Central memory CD4-positive, alpha-beta T cell (primary cell): ENCODE measurements around the gene PP2D1.
"Not testable (repeated sequence)": the region's sequence is repeated elsewhere in the genome, so short reads cannot be mapped to it uniquely, and the experiment has no call there.

Source experiments
- DNase-seq: peaks from one replicate; pipeline ENCODE4 v3.0.0; 2022

PP2D1 gene

DNA sequence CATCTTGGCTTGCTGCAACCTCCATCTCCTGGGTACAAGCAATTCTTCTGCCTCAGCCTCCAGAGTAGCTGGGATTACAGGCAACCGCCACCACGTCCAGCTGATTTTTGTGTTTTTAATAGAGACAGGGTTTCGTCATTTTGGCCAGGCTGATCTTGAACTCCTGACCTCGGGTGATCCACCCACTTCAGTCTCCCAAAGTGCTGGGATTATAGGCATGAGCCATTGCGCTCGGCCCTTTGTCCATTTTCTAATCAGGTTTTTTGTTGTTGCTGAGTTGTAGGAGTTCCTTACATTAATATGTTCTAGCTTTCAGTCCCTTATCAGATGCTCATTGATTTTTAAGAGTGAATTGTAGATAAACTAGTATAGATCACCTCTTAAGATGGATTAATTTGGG lies 44.9 kb downstream of the PP2D1 start:
- no peak for DNase-seq

DNA sequence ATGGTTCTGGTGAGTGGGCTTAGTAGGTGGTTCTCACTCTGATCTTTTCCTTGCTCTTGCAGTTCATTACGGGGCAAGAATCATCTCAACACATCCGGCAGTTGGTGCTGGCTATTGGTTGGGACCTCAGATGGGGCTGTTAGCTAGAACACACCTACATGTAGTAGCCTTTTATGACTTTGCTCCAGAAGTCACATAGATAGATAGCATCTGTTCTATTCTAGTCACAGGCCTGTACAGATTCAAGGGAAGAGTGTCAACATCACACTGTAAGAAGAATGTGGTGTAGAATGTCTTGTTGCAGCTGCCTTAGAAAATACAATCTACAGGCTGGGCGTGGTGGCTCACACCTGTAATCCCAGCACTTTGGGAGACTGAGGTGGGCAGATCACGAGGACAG lies 50.1 kb downstream of the PP2D1 start:
- DNase-seq = no peak

DNA sequence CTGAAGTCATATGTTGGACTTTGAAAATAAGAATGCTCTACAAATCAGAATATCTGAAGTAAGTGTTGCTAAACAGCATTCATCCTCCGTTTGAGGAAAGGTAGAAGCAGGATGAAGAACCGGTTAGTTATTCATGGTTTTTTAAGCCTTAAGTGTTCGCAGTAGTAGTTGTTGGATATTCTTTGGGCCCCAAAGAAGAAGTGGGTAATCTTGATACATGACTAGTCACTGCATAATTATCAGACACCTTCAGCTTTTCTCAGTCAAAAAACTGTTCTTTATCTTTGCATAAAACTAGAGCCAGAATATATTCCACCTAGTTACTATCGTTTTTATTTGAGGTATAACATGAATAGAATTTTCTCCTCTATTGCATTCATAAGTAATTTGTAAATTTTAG lies 51.4 kb downstream of the PP2D1 start:
- no peak for DNase-seq

DNA sequence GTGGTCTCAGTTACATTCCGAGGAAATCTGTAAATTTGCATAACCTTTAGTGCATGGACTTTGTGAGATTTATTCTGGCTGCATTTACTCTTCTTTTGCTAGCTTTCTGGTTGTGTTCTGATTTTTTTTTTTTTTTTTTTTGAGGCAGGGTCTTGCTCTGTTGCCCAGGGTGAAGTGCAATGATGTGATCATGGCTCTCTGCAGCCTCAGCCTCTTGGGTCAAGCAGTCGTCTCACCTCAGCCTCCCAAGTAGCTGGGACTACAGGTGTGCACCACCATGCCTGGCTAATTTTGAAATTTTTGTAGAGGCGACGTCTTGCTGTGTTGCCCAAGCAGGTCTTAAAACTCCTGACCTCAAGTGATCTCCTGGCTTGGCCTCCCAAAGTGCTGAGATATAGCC lies 52.6 kb downstream of the PP2D1 start:
- DNase-seq = no peak

DNA sequence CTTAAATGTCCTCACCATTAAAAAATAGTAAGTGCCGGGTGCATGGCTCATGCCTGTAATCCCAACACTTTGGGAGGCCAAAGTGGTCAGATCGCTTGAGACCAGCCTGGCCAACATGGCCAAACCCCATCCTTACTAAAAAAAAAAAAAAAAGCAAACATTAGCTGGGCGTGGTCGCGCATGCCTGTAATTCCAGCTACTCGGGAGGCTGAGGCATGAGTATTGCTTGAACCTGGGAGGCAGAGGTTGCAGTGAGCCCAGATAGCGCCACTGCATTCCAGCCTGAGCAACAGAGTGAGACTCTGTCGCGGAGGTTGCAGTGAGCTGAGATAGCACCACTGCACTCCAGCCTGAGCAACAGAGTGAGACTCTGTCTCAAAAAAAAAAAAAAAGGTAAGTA lies 54.7 kb downstream of the PP2D1 start:
- DNase-seq = not testable (repeated sequence)

DNA sequence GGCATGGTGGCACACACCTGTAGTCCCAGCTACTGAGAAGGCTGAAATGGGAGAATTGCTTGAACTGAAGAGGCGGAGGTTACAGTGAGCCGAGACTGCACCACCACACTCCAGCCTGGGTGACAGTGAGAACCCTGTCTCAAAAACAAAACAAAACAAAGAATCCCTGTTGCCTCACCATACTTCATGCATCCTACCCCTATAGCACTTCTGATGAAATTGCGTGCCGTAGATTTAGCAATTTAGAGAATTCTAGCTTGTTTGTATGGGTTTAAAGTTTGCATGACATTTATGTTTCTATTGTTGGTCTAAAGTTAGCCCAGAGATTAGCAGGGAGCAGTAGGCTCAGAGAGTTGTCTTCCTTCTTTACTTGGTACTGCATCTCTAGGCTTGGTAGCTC lies 57.4 kb downstream of the PP2D1 start:
- no peak for DNase-seq

DNA sequence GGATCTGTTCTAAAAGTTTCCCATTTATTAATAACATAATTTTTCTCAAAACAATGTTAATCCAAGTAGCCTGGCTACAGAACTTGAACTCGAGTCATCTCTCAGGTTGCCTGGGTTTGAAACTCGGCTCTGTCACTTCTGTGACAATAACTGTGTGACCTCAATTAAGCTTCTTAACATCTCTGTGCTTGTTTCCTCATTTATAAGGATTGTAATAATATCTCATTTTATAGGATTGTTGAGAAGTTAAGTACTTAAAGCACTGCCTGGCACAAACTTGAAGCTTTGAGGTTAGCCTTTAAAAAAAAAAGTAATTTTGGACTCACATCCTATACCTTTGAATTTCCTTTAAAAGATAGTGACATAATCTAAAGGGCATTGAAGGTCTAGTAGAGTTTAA lies 61.7 kb downstream of the PP2D1 start:
- DNase-seq = no peak

DNA sequence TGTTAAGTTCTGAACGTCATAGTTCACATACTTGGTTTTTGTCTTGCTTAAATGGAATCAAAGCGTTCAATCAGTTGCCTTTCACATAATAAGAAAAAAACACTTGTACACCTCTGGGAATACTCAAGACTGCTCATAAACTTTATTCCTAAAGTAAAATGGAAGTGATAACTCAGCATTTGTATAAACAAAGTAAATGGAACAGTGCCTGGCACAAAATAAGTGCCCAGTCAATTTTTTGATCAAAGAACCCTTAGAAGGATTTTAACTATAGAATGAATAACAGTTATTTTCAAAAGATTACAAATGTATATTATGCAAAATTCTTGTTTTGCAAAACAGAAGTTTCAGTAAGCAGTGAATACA lies 63.9 kb downstream of the PP2D1 start:
- no peak for DNase-seq

DNA sequence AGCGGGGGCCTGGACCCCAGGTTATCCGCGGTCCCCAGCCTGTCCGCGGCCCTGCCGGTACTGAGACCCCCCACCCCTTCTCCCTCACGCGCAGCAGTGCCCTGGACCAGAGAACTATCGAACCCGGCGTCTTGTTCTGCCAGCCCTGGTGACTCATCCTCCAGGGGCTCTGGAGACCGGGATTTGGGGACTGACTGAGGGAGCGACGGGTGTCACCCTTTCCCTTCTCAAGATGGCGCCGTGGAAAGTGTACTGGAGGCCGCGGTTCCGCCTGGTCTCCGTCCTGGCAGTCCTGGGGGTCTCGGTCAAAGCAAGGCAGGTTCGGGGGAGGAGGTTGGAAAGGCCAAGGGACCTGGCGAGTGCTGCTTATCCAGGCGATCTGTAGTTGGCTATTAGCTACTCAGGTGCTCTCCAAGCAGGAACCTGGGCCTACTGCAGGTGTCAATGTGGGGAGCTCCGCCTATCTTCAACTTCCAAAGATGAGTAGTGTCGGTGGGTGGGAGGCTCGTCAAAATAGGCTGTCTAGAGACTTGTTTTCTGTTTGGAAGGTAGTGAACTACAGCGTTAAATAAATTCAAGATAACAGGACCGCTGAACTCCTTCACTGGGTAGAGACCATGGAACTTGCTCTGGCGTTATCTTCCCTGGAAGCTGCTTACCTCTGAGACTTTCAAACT lies 64.4 kb downstream of the PP2D1 start:
- DNase-seq = peak; percentile 59

DNA sequence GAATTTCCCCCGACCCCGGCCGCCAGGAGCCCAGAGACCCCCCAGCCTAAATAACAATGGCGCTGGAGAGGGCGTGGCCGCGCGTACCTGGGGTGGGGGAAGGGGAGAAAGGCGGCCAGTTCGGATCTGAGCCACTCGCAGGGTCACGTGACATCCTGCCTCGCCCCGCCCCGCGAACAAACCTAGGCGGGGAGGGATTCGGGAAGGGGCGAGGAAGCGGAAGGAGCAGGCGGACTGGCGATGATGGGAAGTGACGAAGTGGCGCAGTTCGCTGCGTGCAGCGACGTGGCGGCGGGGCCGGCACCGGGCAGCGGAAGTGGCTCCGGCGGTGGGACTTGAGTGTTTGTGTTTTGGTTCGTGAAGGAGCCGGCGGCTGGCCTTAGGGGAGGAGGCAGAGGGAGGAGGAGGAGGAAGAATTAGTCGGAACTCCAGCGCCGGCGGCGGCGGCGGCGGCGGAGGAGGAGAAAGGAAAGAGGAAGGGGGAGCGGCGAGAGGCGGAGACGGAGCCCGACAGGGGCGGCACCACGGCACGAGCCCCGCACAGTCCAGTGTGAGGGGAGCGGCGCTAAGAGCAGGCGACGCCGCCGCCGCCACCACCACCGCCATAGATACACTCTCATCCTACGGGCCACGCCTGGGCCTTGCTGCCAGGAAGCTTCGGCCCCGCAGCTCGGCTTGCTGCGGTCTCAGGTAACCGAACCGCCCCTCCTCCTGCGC lies 65.1 kb downstream of the PP2D1 start, which contains the start of gene RAB5A:
Gene RAB5A, plus strand, starts transcription at position 266 of the 717 bp plus-strand sequence. CDS start 3,802 bp downstream, outside the sequence.
- peak; percentile 98 for DNase-seq

DNA sequence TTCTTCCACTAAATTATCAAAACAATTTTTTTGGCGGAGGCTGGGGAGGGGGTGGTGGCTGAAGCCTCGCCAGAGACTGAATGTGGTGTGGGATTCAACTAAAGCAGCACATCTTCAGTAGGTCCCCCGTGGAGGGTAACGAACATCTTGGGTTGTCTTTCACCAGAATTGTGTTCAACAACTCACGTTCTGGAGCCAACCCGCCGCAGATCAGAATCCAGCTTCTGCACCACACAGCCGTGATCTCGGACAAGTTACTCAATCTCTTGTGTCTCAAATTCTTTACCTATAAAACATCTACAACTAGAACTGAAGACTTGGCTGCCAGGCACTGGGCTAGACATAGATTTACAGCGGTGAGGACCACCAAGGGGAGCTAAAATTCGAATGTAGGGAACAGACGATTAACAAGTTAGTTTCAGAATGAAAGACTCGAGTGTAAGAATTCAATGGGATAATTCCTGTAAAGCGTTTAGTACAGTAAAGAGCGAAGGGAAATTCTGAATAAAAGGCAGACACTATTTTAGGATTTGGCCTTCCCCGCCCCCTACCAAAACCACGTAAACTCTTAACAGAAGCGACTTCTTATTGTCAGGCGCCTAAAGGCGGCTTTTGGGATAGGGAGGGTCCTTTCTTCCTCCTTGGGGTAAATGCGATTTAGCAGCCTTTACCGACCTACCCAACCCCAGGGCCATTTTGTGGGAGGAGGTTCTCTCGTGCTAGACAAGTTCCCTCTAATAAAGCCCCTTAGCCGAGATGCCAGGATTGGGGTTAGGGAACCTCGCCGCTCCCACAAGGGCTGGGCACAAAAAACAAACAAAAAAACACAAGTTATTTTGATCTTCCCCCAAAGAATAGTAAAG lies 65.9 kb downstream of the PP2D1 start:
- DNase-seq = no peak

DNA sequence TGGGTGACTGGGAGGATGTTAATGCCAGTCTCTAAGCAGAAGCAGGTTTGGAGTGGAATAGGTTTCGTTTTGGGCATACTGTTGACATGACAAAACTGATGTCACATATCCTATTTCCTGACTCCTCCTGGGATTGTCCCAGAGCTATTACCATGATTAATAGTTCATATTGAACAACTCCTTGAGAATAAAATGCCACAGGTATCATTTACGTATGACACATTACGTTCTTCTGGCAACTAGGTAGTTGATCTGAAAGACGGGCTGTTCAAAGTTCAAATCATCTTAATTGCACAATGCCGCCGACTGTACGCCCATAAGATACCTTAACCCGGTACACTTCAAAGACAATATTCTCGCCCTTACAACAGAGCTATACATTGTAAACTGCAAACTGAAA lies 66.5 kb downstream of the PP2D1 start:
- DNase-seq = no peak

DNA sequence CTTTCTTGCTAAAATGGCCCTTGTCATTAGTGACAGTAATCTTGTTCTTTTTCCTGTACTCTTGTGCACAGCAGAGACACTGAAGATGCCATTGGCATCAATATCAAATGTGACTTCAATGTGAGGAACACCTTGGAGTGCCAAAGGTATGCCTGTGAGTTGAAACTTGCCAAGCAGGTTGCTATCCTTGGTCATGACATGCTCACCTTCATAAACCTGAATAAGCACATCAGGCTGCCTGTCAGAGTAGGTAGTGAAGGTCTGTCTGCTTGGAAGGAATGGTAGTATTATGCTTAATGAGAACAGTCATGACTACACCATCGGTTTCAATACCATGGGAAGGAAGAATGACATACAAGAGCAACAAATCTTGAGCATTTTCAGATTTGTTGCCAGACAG lies 71.4 kb downstream of the PP2D1 start:
- no peak for DNase-seq

DNA sequence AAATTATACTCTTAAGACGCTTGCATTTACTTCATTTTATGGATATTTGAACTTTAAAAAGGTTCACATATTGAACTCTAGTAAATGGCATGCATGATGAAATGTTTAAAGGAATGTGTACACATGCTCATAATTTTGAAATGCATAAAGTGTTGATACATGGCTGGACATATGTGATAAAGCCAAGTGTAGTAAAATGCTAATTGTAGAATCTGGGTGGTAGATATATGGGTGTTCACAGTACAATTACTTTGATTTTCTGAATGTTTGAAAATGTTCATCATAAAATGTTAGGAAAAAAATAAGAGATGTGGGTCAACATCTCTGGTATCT lies 73.8 kb downstream of the PP2D1 start:
- DNase-seq = no peak

DNA sequence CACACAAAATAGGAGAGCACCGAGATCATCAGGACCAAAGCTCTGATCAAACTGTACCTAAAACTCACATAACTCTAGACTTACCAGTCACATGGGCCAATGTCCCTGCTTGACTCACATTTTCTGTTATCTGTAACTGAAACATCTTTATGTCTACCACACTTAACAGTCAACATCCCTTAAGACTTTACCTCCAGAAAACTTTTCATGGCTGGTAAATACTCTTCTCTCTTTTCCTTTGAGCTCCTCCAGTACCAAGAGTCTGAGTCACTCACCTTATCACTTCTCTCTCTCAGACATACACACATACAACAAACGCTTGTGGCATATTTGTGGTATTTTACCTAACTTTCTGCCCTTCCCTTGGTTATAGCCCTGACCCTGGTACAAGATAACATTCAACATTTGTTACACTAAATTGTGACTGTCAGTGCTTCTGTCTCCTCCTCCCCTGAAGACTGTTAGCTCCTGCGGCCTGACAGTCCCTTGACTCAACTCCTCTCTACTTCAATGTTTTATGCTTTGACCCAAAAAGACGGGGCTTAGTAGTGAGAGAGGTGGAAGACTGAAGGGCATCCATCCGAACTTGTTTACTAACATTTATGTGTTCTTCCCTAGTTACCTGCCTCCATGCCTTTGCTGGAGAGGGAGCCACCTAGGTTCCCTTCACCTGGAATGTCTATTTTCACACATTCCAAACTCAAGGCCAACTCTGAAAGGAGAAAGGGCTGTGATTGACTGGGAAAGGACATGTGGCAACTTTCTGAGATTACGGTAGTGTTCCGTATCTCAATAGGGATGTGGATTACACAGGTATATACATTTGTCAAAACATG lies 74.4 kb downstream of the PP2D1 start:
- DNase-seq = no peak
